SU-DHL-6 (cell line): ENCODE data around the gene ZNF134.
A peak's percentile ranks its signal among the peaks of the same experiment; 100 is the strongest.

Experiments
- H2AFZ ChIP-seq: fragments of 200-600 bp; sonication (generic); 2 replicates; pipeline ENCODE4 v1.6.1; 2014; ENCODE audit warnings: low read depth, mild to moderate bottlenecking, moderate library complexity, mixed read lengths, antibody characterized with exemption, low read length; ENCODE audit not compliant: severe bottlenecking
- H3F3A ChIP-seq: fragments of 200-600 bp; shearing (Covaris generic); 2 replicates; pipeline ENCODE4 v1.6.0; 2016; ENCODE audit warnings: antibody characterized with exemption, mild to moderate bottlenecking; ENCODE audit not compliant: insufficient read depth
- H3K27ac ChIP-seq: fragments of 200-600 bp; sonication (generic); 2 replicates; pipeline ENCODE4 v1.5.1; 2016; ENCODE audit warnings: low read depth, mild to moderate bottlenecking, low read length, moderate library complexity, mixed read lengths
- H3K27me3 ChIP-seq: fragments of 200-600 bp; sonication (generic), shearing (Covaris generic); 2 replicates; pipeline ENCODE4 v1.6.0; 2014; ENCODE audit warnings: mild to moderate bottlenecking, low read length
- H3K36me3 ChIP-seq: fragments of 200-600 bp; sonication (generic); 2 replicates; pipeline ENCODE4 v1.6.1; 2014; ENCODE audit warnings: mild to moderate bottlenecking, low read length, mixed read lengths
- H3K4me2 ChIP-seq: fragments of 300-600, 200-600 bp; shearing (Covaris generic), sonication (generic); 2 replicates; pipeline ENCODE4 v1.6.0; 2014; ENCODE audit warnings: low read length, low read depth, mild to moderate bottlenecking; ENCODE audit not compliant: poor library complexity, severe bottlenecking
- H3K4me3 ChIP-seq: fragments of 200-600 bp; sonication (generic); 2 replicates; pipeline ENCODE4 v1.5.1; 2014; ENCODE audit warnings: antibody characterized with exemption, low read length, mild to moderate bottlenecking, mixed read lengths; ENCODE audit not compliant: insufficient read depth, poor library complexity, severe bottlenecking
- H3K79me2 ChIP-seq: fragments of 200-600 bp; sonication (generic); 2 replicates; pipeline ENCODE4 v1.6.1; 2014; ENCODE audit warnings: mild to moderate bottlenecking, low read length, moderate library complexity; ENCODE audit not compliant: insufficient read depth
- H3K9ac ChIP-seq: fragments of 200-600 bp; sonication (generic); 2 replicates; pipeline ENCODE4 v1.7.0; 2014; ENCODE audit warnings: mild to moderate bottlenecking, low read length
- H3K9me2 ChIP-seq: fragments of 200-600 bp; sonication (generic); replicated peaks from 2 replicates; pipeline ENCODE4 v1.6.1; 2014; ENCODE audit warnings: low read length; ENCODE audit not compliant: insufficient read depth
- H3K9me3 ChIP-seq: fragments of 200-600 bp; sonication (generic); 2 replicates; pipeline ENCODE4 v1.6.1; 2014; ENCODE audit warnings: low read length, mixed read lengths; ENCODE audit not compliant: insufficient read depth
- H4K20me1 ChIP-seq: fragments of 200-600 bp; sonication (generic); 2 replicates; pipeline ENCODE4 v1.6.1; 2014; ENCODE audit warnings: low read depth, mild to moderate bottlenecking, antibody characterized with exemption, low read length, moderate library complexity, mixed read lengths
- EZH2phosphoT487 ChIP-seq: fragments of 200-600 bp; sonication (generic), shearing (Covaris generic); conservative IDR thresholded peaks from 2 replicates; pipeline ENCODE4 v1.6.1; 2018; ENCODE audit warnings: mild to moderate bottlenecking, antibody characterized with exemption, low read length, moderate library complexity, mixed read lengths
- TF ChIP-seq, protein P1 (sequence below): fragments of 200-600 bp; sonication (generic); IDR thresholded peaks from one replicate; pipeline ENCODE4 v1.5.1; 2017; ENCODE audit warnings: antibody characterized with exemption, mild to moderate bottlenecking, low read length, moderate library complexity; ENCODE audit not compliant: insufficient read depth, poor library complexity, severe bottlenecking

The ZNF134 gene

DNA sequence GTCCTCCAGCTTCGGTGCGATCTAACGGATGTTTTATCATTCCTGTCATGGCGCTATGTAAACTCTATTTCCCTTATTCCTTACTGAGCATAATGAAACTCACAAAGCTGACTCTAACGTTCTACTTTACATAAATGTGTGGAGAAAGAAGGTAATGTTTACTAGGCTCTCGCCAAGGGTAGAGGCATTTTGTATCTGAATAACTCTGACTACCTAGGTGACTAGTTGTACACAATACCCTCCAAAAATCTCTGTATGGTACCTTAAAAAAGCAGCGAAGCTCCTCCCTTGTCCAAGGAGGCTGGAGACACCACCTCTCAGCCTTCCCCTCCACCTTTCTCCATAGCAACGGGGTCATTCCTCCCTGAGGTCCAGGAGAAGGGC is 14.7 kb upstream of the ZNF134 start:
- Histone ChIP-seq H3K27ac (no peak overlapping the region), H3K36me3 (no peaks in the 10 kb centered on the region; the same call in 1 of the 2 replicates), H3K9me3 (peaks cover 13% of the 10 kb centered on the region; the same call in 1 of the 2 replicates), H3K79me2 (peaks cover 3% of the 10 kb centered on the region; the same call in 1 of the 2 replicates), H3K4me2 (peak overlapping the region; percentile 57), H3K9me2 (no peaks in the 10 kb centered on the region), H3K9ac (peak overlapping the region; percentile 62), H2AFZ (peak overlapping the region; percentile 84), H3K4me3 (peak overlapping the region; percentile 56), H4K20me1 (no peaks in the 10 kb centered on the region), H3F3A (no peaks in the 10 kb centered on the region), H3K27me3 (no peaks in the 10 kb centered on the region)
- TF ChIP-seq, protein P1, sequence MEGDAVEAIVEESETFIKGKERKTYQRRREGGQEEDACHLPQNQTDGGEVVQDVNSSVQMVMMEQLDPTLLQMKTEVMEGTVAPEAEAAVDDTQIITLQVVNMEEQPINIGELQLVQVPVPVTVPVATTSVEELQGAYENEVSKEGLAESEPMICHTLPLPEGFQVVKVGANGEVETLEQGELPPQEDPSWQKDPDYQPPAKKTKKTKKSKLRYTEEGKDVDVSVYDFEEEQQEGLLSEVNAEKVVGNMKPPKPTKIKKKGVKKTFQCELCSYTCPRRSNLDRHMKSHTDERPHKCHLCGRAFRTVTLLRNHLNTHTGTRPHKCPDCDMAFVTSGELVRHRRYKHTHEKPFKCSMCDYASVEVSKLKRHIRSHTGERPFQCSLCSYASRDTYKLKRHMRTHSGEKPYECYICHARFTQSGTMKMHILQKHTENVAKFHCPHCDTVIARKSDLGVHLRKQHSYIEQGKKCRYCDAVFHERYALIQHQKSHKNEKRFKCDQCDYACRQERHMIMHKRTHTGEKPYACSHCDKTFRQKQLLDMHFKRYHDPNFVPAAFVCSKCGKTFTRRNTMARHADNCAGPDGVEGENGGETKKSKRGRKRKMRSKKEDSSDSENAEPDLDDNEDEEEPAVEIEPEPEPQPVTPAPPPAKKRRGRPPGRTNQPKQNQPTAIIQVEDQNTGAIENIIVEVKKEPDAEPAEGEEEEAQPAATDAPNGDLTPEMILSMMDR = no peak
- TF ChIP-seq EZH2phosphoT487 = no peak

DNA sequence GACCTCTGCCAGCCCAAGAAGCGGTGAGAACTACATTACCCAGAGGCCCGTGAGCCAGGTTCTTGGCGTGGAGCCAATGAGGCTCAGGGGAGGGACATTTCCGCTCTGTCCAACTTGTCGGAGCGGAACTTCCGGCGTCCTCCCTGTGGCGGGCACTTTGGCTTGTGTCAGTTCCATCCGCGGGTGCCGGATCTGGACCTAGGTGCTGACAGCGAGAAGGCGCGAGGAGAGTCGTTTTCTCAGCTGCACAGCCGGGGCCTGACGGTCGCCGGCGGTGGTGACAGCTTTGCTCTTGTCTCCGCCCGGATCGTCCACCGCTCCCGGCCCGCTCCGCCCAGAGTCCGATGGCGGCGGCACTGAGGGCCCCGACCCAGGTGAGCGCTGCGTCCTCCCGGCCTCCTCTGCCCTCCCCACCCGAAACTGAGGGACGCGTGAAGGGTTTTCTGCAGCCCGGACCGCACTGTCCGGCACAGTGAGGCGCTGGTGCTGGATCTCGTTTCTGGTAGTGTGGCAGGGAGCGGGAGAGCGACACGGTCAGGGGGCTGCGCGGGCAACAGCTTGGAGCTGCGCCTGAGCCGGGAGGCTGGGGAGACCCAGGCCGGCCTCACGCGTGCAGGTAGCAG is 14.2 kb upstream of the ZNF134 start, which contains the start of gene ZNF530:
TSS of gene ZNF530 (plus strand) at position 125 of the 623 bp plus-strand sequence. CDS start 4,461 bp downstream, outside the sequence.
- H4K20me1 ChIP-seq = no peaks in the 10 kb centered on the region
- no peak within 1 kb of the TSS for H3K27ac ChIP-seq
- TF ChIP-seq EZH2phosphoT487 = no peak
- TF ChIP-seq, protein P1 = no peak
- peak within 1 kb of the TSS; percentile 56 for H3K4me3 ChIP-seq
- H3K36me3 ChIP-seq = peaks cover 3% of the 10 kb centered on the region; the same call in 1 of the 2 replicates
- H3K9me2 ChIP-seq = no peaks in the 10 kb centered on the region
- peaks cover 3% of the 10 kb centered on the region; the same call in 1 of the 2 replicates for H3K79me2 ChIP-seq
- H3F3A ChIP-seq = no peaks in the 10 kb centered on the region
- H3K9me3 ChIP-seq = peaks cover 13% of the 10 kb centered on the region; the same call in 1 of the 2 replicates
- H3K27me3 ChIP-seq = no peaks in the 10 kb centered on the region
- H2AFZ ChIP-seq = peak within 1 kb of the TSS; percentile 84
- peak within 1 kb of the TSS; percentile 62 for H3K9ac ChIP-seq
- H3K4me2 ChIP-seq = peak within 1 kb of the TSS; percentile 57

- Histone ChIP-seq H2AFZ (no peak overlapping the region), H3K27me3 (no peaks in the 10 kb centered on the region), H3K4me2 (no peak overlapping the region), H3K9ac (no peak overlapping the region), H4K20me1 (no peaks in the 10 kb centered on the region), H3K36me3 (peaks cover 11% of the 10 kb centered on the region), H3F3A (no peaks in the 10 kb centered on the region), H3K4me3 (no peak overlapping the region), H3K27ac (no peak overlapping the region), H3K79me2 (no peaks in the 10 kb centered on the region), H3K9me2 (no peaks in the 10 kb centered on the region), H3K9me3 (peaks cover 11% of the 10 kb centered on the region; the same call in 1 of the 2 replicates)
- no peak for TF ChIP-seq EZH2phosphoT487
- TF ChIP-seq, protein P1 = no peak
Observed at GRCh38 chr19:57606931-57607330, 7.1 kb upstream of the ZNF134 start.
